K562 (cell line): Measurements from ENCODE around the gene CRTAP. TPM values are rescaled to one million over a fixed set of nuclear protein-coding genes. Genes with fewer than 3 reads are reported as not detected.

Experiments
- ATAC-seq: fragments of 200-7000 bp; cut with Tn5 transposase; 3 replicates; pipeline ENCODE4 v1.9.1; 2020; ENCODE audit warnings: moderate library complexity
- BruUV-seq: library from RNA; stranded (reverse); fragments of 400-500 nt; replicated peaks from 2 replicates; lab custom pipeline; 2021; lab: Mats Ljungman, UMichigan
- CTCF ChIA-PET: fragments of 300-600 bp; formaldehyde crosslinking; extraction: SDS; loops from one replicate; lab custom pipeline; 2021; ENCODE audit warnings: low intra/inter-chr PET ratio; lab: Yijun Ruan, JAX
- POLR2A ChIA-PET: fragments of 300-600, 350-650 bp; sonication (Branson Sonifier 250); formaldehyde crosslinking; extraction: SDS; loops from one replicate; lab custom pipeline; 2021; ENCODE audit warnings: antibody characterized with exemption, inconsistent platforms; lab: Yijun Ruan, JAX
- DNase-seq, 4 experiments: peaks; one replicate each; pipeline versions ENCODE4 v3.0.0 to v3.0.0-alpha.2; 2011 to 2018; ENCODE audit warnings: low spot score in 3 of 4, mixed read lengths in 3 of 4; ENCODE audit errors: extremely low read depth in 1 of 4
- FAIRE-seq: peaks from 2 replicates; lab custom pipeline; 2011; peaks lifted over from hg19 to GRCh38; lab: Jason Lieb, UNC
- H2AFZ ChIP-seq: 2 replicates; pipeline ENCODE4 v1.6.0; 2011; ENCODE audit warnings: low read depth, low read length, control low read depth, inconsistent platforms
- H3K27ac ChIP-seq: fragments of 200-600 bp; 3 replicates; pipeline ENCODE4 v1.8.0; 2011; ENCODE audit warnings: low read depth, mild to moderate bottlenecking, control low read depth, inconsistent platforms, low read length, moderate library complexity, mixed read lengths; ENCODE audit errors: extremely low read depth
- H3K27me3 ChIP-seq, 2 experiments: fragments of 300-600 bp in 1 of 2; 2 replicates in 1 of 2; 3 replicates in 1 of 2; pipeline versions ENCODE4 v1.6.0 to v1.8.0; 2011; ENCODE audit warnings: inconsistent platforms in 2 of 2, low read length in 2 of 2, mild to moderate bottlenecking in 1 of 2, mixed read lengths in 1 of 2, moderate library complexity in 1 of 2; ENCODE audit not compliant: control insufficient read depth in 2 of 2, insufficient read depth in 2 of 2
- H3K36me3 ChIP-seq: fragments of 300-600 bp; 3 replicates; pipeline ENCODE4 v1.8.0; 2011; ENCODE audit warnings: mild to moderate bottlenecking, low read length, inconsistent platforms; ENCODE audit not compliant: control insufficient read depth, insufficient read depth
- H3K4me1 ChIP-seq, 2 experiments: fragments of 200-600 bp in 1 of 2; replicated peaks in 1 of 2; 2 replicates in 1 of 2; 3 replicates in 1 of 2; pipeline versions ENCODE4 v1.5.1 to v1.8.0; 2011; ENCODE audit warnings: inconsistent platforms in 2 of 2, low read length in 2 of 2, mild to moderate bottlenecking in 1 of 2, mixed read lengths in 1 of 2, moderate library complexity in 1 of 2; ENCODE audit not compliant: control insufficient read depth in 2 of 2, insufficient read depth in 2 of 2
- H3K4me2 ChIP-seq: 2 replicates; pipeline ENCODE4 v1.6.1; 2011; ENCODE audit warnings: low read length, control low read depth, inconsistent platforms, mixed read lengths; ENCODE audit not compliant: insufficient read depth
- H3K4me3 ChIP-seq: fragments of 200-600 bp; sonication (generic), shearing (Covaris generic); 2 replicates; pipeline ENCODE4 v1.5.1; 2016; ENCODE audit warnings: control low read depth, inconsistent platforms
- H3K79me2 ChIP-seq: fragments of 200-600 bp; 3 replicates; pipeline ENCODE4 v1.8.0; 2011; ENCODE audit warnings: low read length, inconsistent platforms; ENCODE audit not compliant: control insufficient read depth, insufficient read depth
- H3K9ac ChIP-seq, 2 experiments: 2 replicates each; pipeline versions ENCODE4 v1.6.0 to v1.6.1; 2011; ENCODE audit warnings: low read depth in 2 of 2, low read length in 2 of 2, control low read depth in 1 of 2, inconsistent platforms in 1 of 2, mild to moderate bottlenecking in 1 of 2, mixed read lengths in 1 of 2; ENCODE audit not compliant: insufficient read depth in 1 of 2
- H3K9me1 ChIP-seq: one replicate; pipeline ENCODE4 v1.6.0; 2011; ENCODE audit warnings: inconsistent platforms, mild to moderate bottlenecking, low read length, moderate library complexity; ENCODE audit not compliant: control insufficient read depth, insufficient read depth
- H3K9me3 ChIP-seq: replicated peaks from 2 replicates; pipeline ENCODE4 v1.5.1; 2011; ENCODE audit warnings: low read depth, low read length, inconsistent platforms; ENCODE audit not compliant: control insufficient read depth, insufficient read depth
- H4K20me1 ChIP-seq: replicated peaks from 2 replicates; pipeline ENCODE4 v1.6.1; 2011; ENCODE audit warnings: low read length, inconsistent platforms, mixed read lengths; ENCODE audit not compliant: control insufficient read depth, insufficient read depth
- CBFB ChIP-seq: sonication (generic); formaldehyde crosslinking; IDR thresholded peaks from 2 replicates; pipeline ENCODE4 v1.4.0; 2020; ENCODE audit warnings: mild to moderate bottlenecking, missing genetic modification reagents
- CEBPB ChIP-seq: fragments of 450-650 bp; IDR thresholded peaks from 2 replicates; pipeline ENCODE4 v1.6.1; 2016; ENCODE audit warnings: missing genetic modification characterization, missing compliant biosample characterization
- CEBPG ChIP-seq, 3 experiments: fragments of 200-800 bp in 1 of 3; sonication (Bioruptor generic) in 1 of 3; sonication (generic) in 1 of 3; formaldehyde crosslinking in 1 of 3; IDR thresholded peaks in 2 of 3; conservative IDR thresholded peaks in 1 of 3; 2 replicates each; pipeline versions ENCODE4 v1.6.1 to v1.8.0; 2016 to 2022; ENCODE audit warnings: missing compliant biosample characterization in 2 of 3, missing genetic modification characterization in 2 of 3, mild to moderate bottlenecking in 1 of 3, missing genetic modification reagents in 1 of 3
- ZNF134 ChIP-seq: fragments of 250-450 bp; sonication (Bioruptor Pico); conservative IDR thresholded peaks from 2 replicates; pipeline ENCODE4 v1.4.0; 2020
- ZNF184 ChIP-seq: sonication (generic); formaldehyde crosslinking; IDR thresholded peaks from 2 replicates; pipeline ENCODE4 v1.5.0; 2020; ENCODE audit warnings: missing genetic modification reagents
- ZNF347 ChIP-seq: fragments of 450-650 bp; formaldehyde crosslinking; IDR thresholded peaks from 2 replicates; pipeline ENCODE4 v1.4.0; 2020; ENCODE audit warnings: low read depth, mild to moderate bottlenecking, moderate library complexity
- WGBS: fragments of 100-300 bp; shearing (Covaris generic); methylation state at CpG from one replicate; pipeline ENCODE4 v1.1.6; 2016; ENCODE audit warnings: low coverage, mixed read lengths; ENCODE audit not compliant: insufficient coverage; ENCODE audit errors: missing lambda C conversion rate; 5-methylcytosine and 5-hydroxymethylcytosine counted together
- in situ Hi-C: fragments of 300-500 bp; cut with MboI; formaldehyde crosslinking; loops from 4 replicates; pipeline ENCODE4 v1.15.0; 2018; ENCODE audit warnings: inconsistent platforms, mixed read lengths
- intact Hi-C: fragments of 100-400 bp; cut with micrococcal nuclease; formaldehyde crosslinking; loops from 2 replicates; pipeline ENCODE4 v1.14.2; 2022
- polyA plus RNA-seq, 8 experiments: library from polyadenylated mRNA; depleted of rRNA in 4 of 8; stranded (reverse) in 5 of 8; unstranded in 3 of 8; fragments of >200 nt; fragmentation: Nextera tagmentation in 2 of 8; fragmentation: Illumina TruSeq in 1 of 8; extraction: Ambion mirVana in 2 of 8; extraction: Trizol in 1 of 8; gene quantifications; 2 replicates each; pipeline versions ENCODE4 v1.2.1 to v1.2.3, GENCODE V29; 2011 to 2014; ENCODE audit warnings: inconsistent platforms in 1 of 8, missing spikeins in 1 of 8
- total RNA-seq, 7 experiments: library from RNA; depleted of rRNA in 6 of 7; stranded (reverse); fragments of >200 nt in 6 of 7; fragmentation: Illumina TruSeq in 2 of 7; extraction: Trizol in 2 of 7; gene quantifications; 2 replicates each; pipeline versions ENCODE4 v1.2.1 to v1.2.3, GENCODE V29; 2011 to 2021; ENCODE audit warnings: low replicate concordance in 1 of 7

The CRTAP gene
- total and polyA plus RNA-seq, 9 of the 15 experiments (the other 6 are each of a cell fraction or from before 2014, with no cell fraction given) = 10.0 to 121 (median 53.0) TPM

DNA sequence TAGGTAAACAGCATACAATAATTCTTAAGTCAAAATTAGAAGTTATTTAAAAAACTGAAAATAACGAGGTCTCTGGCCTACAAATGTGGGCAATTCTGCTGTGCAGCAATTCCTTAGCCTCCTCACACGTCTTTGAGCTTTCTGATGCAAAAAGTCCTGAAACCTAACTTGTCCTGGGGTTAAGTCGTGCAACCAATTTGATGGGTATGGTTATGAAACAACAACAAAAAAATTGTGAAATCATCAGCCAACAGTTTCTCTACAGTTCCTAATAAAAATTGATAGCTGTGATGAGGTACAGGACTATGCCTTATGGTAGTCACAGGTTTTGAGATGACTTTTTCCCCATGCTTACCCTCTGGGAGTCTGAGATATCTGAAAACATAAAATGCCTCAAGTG is 10.3 kb upstream of the CRTAP start:
- no peaks in the 10 kb centered on the region for H3K27me3 ChIP-seq
- H4K20me1 ChIP-seq = no peaks in the 10 kb centered on the region
- intact Hi-C loops (no loop called here), in situ Hi-C loops (no loop called here)
- TF ChIP-seq ZNF134 (CRISPR knock-in tag) (no peak), CEBPB (tag) (peak; percentile 60; the same call in 1 of the 2 replicates), ZNF347 (CRISPR knock-in tag) (no peak), CBFB (CRISPR knock-in tag) (no peak), CEBPG (CRISPR knock-in tag; IDR thresholded peaks at IDR 0.05) (no peak), CEBPG (tag; conservative IDR thresholded peaks at IDR 0.05 in 1 of 2, IDR thresholded peaks at IDR 0.05 in 1 of 2) (peak in 1 of 2 experiments; percentile 30; a peak in 1 of 4 replicates), ZNF184 (CRISPR knock-in tag) (no peak)
- WGBS = 48% methylated on average over 3 of the region's 3 CpGs
- H2AFZ ChIP-seq = no peak overlapping the region
- no peak overlapping the region for H3K9ac ChIP-seq
- DNase-seq = no peak
- H3K36me3 ChIP-seq = no peaks in the 10 kb centered on the region
- H3K4me2 ChIP-seq = no peak overlapping the region
- H3K27ac ChIP-seq = no peak overlapping the region
- H3K4me3 ChIP-seq = no peak overlapping the region
- peaks cover 4 to 9% of the 10 kb centered on the region in 2 experiments; a peak in 3 of 5 replicates for H3K4me1 ChIP-seq
- no peak for ATAC-seq
- no peaks in the 10 kb centered on the region for H3K79me2 ChIP-seq
- no peaks in the 10 kb centered on the region for H3K9me3 ChIP-seq
- no peaks in the 10 kb centered on the region for H3K9me1 ChIP-seq
- no peak for FAIRE-seq
- CTCF ChIA-PET = no interaction called here
- no TSS peak for BruUV-seq
- POLR2A ChIA-PET = interaction anchor here (0.7 to 2.2 kb wide), 2 partner anchors 10 to 324 kb away, joined by 3 to 7 read pairs; partner anchors contain the start of gene CRTAP
